HG03280 (cell line): ENCODE measurements around the gene PRDM2.

ENCODE experiments used
- ATAC-seq: cut with Tn5 transposase; IDR thresholded peaks from one replicate; pipeline ENCODE4 v1.9.1; 2021; ENCODE audit warnings: mild to moderate bottlenecking, moderate library complexity; ENCODE audit not compliant: unreplicated experiment

The PRDM2 gene

GRCh38 chr1:13763991-13764390 is 64.0 kb downstream of the PRDM2 start:
- ATAC-seq, result no peak

- no peak for ATAC-seq
Measured at GRCh38 chr1:13764588-13765332, 64.8 kb downstream of the PRDM2 start.

DNA sequence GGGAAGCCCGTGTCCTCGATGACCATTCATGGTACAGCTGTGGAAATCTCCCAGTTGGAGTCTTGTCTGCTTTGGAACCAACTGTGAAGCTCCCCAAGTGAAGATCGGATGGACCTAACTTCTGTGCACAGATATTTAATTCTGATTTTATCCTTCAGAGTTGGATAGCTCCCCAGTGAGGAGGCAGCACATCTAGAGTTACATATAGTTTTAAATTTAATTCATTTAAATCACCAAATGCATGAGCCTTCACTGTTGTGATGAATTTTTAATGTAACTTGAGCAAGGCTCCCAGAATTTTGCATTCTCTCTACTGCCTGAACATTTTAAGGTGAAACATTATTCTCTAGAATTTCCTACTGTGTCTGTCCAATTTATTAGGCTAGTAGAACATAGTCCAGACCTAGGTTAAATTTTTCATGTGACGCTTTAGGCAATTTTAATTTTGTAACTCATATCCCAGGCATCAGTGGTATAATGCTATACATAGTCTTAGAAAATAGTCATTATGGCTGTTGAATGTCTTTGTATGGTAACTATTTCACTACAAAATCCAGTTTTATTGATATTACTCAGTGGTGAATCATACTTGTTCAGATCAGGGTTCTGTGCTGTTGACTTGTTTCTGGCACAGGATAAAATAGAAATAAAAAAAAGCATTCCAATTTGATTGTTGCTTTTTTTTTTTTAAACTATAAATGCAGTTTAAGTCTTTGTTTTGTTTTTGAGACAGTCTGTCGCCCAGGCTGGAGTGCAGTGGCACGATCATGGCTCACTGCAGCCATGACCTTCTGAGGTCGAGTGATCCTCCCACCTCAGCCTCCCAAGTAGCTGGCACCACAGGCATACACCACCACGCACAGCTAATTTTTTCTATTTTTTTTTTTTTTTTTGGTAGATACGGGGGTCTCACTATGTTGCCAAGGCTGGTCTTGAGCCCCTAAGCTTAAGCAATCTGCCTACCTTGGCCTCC is 66.9 kb downstream of the PRDM2 start:
- no peak for ATAC-seq

DNA sequence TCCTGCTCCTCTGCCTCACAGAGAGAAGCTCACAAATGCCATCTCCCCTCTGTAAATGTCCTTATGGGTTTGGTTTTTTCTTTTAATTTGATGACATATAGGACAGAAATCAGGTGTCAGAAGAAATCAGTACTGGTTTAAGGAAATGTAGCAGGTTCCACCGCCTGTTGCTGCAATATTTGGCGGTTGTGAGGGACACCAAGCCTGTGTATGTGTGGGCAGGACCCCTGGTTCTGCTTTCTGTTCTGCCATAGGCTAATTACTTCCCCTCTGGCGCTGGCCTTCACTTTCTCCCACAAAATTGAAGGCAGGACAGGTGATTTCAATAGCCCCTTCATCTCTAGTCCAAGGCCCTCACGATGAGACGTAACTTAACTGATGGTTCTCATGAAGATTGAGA is 69.2 kb downstream of the PRDM2 start:
- ATAC-seq, result no peak

- ATAC-seq, result no peak
Measured at GRCh38 chr1:13769830-13770229, 69.8 kb downstream of the PRDM2 start.

DNA sequence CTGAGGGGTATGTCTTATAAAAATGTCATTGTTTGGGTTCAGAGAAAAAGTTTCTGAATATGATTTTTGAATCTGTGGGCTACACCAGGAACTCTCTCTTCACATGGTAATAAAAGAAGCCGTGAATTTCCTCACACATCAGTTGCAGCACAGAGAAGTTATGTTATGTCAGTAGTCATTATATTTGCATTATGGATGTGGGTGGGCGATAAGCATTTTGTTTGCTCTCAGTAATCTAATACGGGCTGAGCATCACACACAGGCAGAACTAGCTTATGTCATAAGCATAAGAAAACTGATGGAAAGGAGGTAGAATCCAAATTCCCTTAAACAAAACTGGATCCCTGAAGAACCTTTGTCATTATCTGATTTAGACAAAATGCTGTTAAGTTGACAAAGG is 70.8 kb downstream of the PRDM2 start:
- ATAC-seq, result no peak

- no peak for ATAC-seq
Measured at GRCh38 chr1:13771745-13772144, 71.8 kb downstream of the PRDM2 start.

- no peak for ATAC-seq
Measured at GRCh38 chr1:13772271-13772670, 72.3 kb downstream of the PRDM2 start.

- ATAC-seq, result no peak
Measured at GRCh38 chr1:13774121-13774520, 74.1 kb downstream of the PRDM2 start.

- ATAC-seq, result no peak
Measured at GRCh38 chr1:13775459-13775858, 75.5 kb downstream of the PRDM2 start.

- ATAC-seq, result no peak
Measured at GRCh38 chr1:13775916-13776315, 75.9 kb downstream of the PRDM2 start.

DNA sequence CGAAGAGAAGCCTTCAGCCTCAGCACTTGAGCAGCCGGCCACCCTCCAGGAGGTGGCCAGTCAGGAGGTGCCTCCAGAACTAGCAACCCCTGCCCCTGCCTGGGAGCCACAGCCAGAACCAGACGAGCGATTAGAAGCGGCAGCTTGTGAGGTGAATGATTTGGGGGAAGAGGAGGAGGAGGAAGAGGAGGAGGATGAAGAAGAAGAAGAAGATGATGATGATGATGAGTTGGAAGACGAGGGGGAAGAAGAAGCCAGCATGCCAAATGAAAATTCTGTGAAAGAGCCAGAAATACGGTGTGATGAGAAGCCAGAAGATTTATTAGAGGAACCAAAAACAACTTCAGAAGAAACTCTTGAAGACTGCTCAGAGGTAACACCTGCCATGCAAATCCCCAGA is 78.4 kb downstream of the PRDM2 start:
- ATAC-seq, result no peak

DNA sequence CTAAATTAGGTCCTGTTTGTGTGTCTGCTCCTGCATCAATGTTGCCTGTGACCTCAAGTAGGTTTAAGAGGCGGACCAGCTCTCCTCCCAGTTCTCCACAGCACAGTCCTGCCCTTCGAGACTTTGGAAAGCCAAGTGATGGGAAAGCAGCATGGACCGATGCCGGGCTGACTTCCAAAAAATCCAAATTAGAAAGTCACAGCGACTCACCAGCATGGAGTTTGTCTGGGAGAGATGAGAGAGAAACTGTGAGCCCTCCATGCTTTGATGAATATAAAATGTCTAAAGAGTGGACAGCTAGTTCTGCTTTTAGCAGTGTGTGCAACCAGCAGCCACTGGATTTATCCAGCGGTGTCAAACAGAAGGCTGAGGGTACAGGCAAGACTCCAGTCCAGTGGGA is 79.9 kb downstream of the PRDM2 start:
- no peak for ATAC-seq

GRCh38 chr1:13780780-13781179 is 80.8 kb downstream of the PRDM2 start:
- ATAC-seq, result no peak

GRCh38 chr1:13781228-13781627 is 81.2 kb downstream of the PRDM2 start:
- ATAC-seq, result no peak

GRCh38 chr1:13781907-13782633 is 82.1 kb downstream of the PRDM2 start:
- no peak for ATAC-seq

GRCh38 chr1:13782634-13783360 is 82.8 kb downstream of the PRDM2 start:
- no peak for ATAC-seq

DNA sequence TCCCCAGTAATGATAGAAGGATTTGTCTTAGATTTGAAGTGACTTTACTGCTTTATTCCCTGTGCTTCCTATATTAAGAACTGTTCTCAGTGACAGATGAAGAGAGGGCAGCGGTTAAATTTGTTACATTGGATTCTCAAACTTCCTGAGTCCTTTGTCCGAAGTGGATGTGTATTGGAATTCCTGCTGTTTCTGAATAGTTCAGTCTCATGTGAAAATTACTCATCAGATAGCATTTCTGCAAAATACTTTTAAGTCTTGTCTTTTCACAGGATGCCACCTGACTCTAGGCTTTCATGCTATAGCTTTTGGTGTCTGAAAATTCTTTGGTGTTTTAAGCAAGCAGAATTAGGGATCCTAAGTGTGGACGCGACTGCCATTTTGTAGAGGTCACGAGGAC is 83.6 kb downstream of the PRDM2 start:
- ATAC-seq, result no peak

DNA sequence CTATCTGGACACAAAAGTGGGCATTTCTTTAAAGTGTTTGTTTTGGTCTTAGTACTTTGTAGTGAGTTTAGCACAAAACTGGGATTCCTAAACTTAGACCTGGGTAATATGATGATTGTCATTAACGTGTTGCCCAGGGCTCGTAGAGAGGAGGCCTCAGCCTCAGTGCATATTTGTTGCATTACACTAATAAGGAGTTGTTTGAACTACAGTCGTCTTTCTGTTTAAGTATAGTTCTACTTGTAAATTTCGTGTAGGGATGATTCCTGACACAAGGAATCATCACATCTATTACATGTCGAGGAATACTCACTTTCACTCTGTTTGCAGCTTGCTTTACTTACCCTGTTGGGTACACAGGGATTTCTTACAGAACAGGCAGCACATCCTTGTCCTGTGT is 85.0 kb downstream of the PRDM2 start:
- no peak for ATAC-seq

DNA sequence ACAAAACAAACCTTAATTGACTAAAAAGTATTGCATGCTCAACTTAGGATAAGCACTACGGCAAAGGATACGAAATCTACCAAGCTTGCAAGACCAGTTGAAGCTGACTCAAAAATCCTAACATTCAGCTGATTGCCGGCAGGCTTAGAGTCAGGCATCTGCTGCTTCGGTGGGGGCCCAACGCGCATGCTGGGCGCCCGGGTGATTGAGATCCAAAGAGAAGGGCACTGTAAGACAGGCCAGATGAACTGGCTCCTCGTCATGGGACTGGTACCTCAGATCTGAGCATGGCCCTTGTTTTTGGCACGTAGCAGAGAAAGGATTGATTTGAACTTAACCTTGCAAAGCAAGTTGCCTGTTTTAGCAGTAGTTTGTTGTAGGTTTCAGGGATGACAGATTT is 86.6 kb downstream of the PRDM2 start:
- ATAC-seq, result no peak

DNA sequence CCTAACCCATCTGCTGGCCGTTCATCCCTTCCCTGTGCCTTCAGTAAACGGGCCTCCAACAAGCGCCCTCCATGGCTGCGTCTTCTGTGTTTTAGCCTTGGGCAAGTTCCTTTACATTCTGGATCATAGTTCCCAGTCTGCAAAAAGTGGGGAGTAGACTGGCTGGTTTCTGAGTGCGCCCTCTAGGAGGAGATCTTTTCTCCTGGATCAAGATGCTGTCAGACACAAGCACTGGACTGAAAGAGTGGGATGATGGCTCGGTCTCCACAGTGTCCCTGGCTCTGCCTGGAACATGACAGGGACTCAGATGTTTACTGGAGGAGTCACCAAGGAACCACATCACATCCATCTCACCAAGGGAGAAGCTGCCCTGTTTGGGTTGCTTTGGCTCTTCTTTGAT is 88.8 kb downstream of the PRDM2 start:
- no peak for ATAC-seq
